GM18508 (cell line): ENCODE results near the gene GPC5.

Source experiments
- ATAC-seq: cut with Tn5 transposase; IDR thresholded peaks from one replicate; pipeline ENCODE4 v1.9.1; 2021; ENCODE audit warnings: moderate number of reproducible peaks; ENCODE audit not compliant: insufficient read depth, unreplicated experiment

GPC5 gene

DNA sequence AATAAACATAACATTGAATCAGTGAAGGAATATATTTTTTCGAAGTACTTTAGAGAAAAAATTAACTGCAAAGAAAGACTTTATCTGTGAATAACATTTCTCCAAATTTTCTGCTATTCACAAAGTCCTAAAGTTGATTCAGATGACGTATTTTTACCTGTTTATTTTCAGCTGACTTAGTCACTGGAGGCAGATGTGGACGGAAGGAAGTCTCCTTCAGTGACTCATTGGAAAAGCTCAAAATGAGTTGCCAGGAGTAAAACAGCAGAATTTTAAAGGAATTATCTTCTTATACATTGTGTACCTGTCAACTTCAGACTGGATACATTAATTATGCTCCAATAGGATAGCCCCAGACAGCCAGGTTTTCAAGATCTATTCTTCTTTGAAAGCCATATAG is 1148.8 kb downstream of the GPC5 start:
- no peak for ATAC-seq

DNA sequence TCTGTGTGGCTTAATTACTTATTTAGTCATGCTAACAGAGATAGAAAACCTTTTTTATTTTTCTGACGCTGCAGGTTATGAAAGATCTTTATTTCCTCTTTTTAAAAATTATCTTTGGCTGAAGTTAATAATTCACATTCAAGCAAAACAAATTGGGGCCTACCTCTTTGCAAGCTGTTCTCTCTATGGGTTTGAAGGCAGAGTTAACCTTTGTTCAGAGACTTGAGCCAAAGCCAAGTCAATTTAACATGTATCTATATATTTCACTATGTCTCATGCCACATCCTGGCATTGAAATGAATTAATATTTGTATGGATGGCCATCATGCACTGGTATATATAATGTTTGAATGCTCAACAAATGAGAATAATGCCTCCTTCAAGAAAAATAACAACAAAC is 1150.9 kb downstream of the GPC5 start:
- no peak for ATAC-seq

DNA sequence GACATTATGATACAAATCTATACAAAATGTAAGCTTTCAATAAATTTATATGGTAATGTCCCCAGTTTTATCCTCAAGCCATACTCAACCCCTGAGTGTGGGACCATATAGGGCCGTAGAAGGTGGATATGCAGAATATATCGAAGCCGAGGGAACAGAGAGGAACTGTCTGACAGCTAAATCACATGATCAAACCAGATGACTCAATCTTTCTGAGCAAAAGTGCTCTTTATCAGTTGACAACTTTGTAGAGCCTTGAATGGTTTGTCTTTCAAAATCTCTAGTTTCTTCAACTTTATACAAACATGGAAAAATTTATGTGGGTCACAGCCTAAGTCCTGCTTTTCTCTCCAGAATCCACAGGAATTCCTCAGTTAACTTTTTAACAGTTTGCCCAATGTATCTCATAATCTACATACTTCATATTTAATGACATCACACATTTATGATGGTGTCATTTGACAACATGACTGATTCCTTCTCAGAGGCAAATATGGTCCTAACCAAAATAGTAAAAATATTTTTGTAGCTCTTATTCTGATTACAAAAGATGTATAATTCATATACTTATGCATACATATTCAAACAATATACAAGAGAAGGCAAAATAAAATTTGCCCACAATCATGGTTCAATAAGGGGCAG is 1155.2 kb downstream of the GPC5 start:
- ATAC-seq = no peak

DNA sequence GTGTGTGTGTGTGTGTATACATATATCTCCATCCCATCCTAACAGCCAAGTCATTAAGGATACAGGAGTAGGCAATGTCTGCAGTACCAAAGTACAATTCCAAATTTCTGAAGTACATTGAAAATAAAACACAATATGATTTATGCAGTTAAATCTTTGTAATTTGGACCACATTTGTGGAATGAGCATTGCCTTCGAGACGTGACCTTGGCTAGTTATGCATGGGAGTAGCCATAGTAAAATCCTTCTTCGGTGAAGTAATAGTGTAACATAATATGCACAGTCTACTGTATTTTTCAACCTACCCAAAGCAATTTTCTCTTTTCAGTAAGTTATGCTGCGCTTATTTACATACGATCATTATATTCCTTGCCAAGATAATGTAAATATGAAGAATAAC is 1162.5 kb downstream of the GPC5 start:
- no peak for ATAC-seq

DNA sequence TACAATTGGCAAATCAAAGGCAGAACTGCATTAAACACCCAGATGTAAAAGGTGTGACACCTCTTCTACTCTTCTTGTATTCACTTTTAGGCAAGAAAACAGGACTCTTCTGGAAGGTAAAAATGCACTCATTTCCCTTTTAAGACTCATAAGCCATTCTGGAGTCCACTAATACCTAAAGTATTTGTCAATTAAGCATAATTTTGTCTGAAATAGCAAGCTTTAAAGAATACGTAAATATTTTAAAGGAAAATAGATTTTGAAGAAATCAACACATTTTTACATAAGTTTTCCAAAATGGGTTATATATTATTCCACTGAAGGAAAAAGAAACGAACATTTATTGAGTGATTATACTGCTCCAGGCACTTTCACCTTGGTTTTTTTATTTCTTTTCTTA is 1166.5 kb downstream of the GPC5 start:
- no peak for ATAC-seq

DNA sequence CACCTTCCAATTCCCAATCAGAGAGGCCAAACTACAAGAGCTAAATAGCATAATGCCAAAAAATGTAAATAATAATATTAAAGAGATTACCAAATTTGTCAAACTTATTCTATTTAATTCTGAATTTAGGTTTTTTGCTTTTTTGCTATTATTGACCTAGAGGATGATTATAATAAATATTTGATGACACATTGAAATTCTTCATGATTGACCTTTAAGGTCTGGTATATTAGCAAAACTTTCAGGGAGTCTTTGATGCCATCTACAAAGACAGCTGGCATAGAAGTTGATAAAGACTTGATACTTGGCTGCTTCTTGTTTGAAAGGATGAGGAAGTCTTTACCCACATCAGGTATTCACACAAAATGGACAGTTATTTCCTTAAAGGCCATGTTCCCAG is 1168.3 kb downstream of the GPC5 start:
- ATAC-seq = no peak

DNA sequence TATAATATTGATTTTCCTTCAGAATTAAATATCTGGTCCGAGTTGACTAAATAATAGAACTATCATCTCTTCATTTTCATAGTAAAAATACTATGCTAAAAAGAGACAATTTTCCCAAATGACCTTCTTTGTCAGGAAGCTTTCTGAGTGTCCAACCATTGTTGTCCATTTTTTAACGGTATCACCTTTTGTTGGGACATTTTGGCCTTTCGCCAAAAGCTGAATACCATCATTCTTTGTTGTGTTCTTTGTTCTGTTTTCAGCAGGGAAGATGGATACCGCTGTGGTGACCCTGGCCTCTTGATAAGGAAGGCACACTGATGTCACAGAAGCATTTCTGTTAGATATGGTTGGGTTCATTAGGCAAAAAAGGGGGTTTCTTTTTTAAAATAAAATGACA is 1173.8 kb downstream of the GPC5 start:
- ATAC-seq = no peak

DNA sequence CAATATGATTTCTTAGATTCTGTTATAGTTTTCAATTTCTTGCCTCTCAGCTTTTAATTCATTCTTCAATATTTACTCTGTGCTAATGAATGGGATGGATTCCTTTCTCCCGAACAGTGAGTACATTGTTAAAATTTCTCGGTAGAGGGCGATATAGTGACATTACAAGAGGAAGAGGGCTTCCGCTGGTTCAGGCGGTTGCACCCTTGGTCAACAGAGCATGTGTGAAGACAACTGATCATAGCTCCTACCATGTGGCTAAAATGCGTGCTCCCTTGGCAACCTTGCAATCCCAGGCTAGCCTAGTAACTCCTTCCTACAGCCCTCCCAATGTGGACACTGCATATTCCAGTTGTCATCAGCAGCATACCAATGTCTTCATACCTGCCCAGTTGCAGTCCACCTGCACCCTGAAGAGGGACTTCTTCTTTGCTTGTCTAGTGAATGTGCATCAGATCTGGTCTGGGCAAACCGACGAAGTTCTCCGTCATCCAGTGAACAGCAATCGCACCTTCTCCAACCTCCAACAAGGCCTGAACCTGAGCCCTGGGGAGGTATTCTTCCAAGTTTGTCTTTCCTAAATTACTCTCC is 1175.1 kb downstream of the GPC5 start:
- ATAC-seq = no peak

DNA sequence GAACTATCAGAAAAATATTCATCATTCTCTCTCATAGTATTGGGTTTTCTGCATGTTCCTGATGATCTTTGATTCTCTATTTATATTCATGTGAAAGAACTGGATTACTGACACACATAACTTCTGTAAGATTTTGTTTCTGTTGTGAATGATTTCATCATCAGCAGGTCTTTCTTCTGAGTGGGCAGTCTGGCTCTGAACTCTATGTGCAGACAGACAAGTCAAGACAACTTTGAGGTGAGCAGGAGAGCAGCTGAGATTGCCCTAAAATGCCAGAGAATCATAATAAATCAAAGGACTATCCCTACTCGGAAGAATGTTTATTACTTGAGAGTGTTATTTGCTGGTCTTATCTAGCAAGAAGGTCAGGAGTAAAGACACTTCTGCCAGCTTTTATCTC is 1176.1 kb downstream of the GPC5 start:
- ATAC-seq = no peak

DNA sequence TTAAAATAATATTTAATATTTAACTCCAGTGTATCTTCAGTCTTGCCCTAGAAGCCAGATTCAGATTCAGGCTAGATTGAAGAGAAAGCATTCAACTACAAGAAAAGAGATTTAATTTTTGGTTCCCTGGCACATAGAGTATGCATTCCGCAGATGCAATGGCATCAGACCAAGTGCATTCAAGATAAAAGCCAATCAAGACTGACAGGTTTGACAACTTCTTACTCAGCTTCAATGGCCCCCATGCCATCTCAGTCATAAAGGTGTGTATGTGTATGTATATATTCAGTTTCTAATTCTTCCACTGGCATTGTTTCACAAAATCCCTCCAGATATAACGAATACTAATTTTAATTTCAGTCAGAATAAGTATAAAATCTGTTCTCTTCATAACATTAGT is 1177.4 kb downstream of the GPC5 start:
- no peak for ATAC-seq

DNA sequence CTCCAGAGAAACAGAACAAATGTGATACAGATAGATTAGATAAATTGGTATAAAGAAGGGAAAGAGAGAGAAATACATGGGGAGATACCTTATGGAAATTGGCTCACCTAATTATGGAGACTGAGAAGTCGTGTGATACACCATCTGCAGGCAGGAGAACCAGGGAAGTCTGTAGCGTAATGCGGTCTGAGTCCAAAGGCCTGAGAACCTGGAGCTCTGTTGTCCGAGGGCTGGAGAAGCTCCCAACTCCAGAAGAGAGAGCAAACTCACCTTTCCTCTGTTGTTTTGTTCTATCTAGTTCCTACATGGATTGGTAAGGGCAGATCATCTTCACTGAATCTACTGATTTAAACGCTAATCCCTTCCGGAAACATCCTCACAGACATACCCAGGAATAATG is 1179.9 kb downstream of the GPC5 start:
- no peak for ATAC-seq

DNA sequence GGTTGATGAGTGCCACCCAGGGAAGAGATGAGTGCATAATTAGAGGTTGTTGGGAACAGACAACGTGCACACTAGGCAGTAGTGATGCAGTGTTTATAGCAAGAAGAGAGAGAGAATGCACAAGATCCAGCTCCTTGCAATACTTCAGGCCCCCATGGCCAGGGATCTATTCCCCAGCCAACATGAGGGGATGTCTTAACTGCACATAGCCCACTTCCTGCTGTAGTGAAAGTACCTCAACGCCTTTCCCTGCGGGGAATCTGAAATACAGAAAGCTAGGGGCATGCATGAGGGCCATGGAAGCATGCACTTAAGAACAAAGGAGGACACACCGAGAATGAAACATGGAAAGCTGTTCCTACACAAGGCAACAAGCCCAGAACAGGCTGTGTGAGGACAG is 1191.5 kb downstream of the GPC5 start:
- ATAC-seq = no peak

DNA sequence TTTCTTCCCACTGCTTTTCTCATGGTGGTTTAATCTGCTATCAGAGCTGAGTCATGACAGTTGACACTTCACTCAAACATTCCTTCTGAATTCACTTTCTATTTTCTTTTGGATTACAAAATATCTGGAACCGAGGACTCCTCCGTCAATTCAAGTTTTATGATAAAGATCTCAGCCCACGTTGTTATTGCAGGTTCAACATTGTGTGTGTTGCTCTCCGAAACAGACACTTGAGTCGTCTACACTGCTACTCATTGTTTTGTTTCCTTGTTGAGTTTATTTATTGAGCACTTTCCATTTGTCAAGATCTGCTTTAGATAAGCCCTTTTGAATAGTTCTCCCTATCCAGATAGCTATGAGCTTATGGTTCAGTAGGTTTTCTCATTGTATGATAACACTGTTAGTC is 1192.1 kb downstream of the GPC5 start:
- no peak for ATAC-seq

DNA sequence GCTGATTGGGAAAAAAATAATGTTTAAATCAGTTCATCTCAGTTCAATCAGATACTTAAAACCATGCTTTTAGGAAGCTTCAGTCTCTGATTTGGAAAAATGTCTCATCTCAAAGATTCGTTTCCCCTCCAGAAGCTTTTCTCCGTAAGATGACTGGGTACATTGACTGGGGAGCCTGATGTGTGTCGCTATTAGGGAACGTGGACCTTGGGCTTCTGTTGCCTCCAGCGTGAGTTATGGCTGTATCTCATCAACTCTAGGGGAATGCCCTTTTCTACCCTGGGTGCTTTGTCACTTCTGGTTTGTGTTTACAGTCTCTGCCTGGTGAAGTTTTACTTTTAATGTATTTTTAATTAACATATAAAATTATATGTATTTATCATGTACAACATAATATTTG is 1192.7 kb downstream of the GPC5 start:
- ATAC-seq = no peak

DNA sequence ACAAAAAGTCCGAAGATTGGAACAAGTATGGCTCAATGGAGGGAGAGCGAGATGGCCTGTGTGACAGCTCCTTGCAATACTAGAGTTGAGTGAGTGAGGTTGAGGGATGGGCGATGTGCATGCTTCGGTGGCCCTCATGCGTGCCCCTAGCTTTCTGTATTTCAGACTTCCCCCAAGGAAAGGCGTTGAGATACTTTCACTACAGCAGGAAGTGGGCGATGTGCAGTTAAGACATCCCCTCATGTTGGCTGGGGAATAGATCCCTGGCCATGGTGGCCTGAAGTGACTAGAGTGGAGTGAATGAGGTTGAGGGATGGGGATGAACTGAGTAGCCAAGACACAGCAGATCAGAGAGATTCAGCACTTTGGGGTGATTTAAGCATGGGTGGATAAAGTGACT is 1194.3 kb downstream of the GPC5 start:
- ATAC-seq = no peak

DNA sequence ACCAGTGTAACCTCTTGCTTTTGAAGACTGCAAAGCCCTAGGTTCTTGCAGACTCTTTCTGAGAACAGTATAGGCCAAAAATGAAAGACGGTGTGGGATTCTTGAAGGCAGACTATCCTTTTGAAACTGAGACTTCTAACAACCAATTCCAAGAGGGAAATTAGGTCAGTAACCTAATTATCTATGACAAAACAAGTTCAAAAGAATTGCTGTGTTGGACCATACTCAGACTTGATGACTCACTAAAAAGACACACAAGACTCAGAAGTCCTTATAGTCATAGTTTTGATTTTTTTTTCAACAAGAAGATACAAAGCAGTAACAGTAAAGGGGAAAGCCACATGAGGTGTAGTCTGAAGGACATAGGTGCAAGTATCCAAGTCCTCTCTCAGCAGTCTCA is 1204.1 kb downstream of the GPC5 start:
- no peak for ATAC-seq

DNA sequence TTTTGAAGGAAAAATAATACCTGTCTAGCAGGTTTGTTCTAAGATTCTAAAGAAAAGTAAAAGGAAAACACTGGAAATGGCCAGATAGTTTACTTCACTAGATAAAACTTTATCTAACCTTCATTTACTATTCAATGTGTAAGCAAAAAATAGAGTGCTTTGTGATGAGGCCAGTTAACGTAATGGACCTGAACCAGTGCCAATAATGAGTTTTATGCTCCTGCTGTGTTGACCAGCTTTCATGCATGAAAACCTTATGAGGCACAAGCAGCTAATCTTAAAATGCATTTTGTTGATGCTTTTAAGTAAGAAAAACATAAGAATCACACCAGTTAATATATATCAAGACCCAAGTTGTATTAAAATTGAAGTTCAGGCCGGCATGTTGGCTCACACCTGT is 1211.0 kb downstream of the GPC5 start:
- ATAC-seq = no peak

DNA sequence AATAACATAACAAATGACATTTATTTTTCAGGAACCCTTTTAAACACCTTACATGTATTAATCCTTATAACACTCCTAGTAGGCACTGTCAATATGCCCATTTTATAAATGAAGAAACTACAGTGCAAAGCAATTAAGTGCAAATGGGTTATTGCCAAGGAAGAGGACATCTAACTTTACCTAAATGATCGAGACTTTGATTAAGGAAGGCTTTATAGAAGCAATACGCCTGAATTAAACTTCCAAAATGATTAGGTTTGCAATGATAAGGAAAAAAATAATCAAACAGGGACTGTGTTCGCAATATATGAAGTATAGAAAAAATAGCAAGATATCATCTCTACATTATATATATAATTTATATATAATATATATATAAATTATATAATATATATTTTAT is 1214.5 kb downstream of the GPC5 start:
- ATAC-seq = no peak

DNA sequence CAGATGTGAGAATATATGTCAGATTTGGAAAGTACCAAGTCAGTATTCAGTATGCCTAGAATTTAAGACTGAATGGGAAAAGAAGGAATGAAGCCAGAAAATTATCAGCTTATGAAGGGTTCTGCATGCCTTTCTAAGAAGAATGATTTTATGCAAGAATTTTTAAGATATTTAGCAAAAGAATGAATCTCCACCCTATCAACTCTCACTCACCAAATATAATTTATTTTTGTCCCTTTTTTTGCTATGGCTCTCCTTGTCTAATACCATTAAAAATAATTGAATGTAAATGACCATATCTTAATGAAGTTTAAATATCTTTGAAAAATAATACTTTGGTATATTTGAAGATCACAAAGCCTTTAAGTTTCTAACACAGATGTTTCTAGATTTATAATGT is 1215.5 kb downstream of the GPC5 start:
- no peak for ATAC-seq

DNA sequence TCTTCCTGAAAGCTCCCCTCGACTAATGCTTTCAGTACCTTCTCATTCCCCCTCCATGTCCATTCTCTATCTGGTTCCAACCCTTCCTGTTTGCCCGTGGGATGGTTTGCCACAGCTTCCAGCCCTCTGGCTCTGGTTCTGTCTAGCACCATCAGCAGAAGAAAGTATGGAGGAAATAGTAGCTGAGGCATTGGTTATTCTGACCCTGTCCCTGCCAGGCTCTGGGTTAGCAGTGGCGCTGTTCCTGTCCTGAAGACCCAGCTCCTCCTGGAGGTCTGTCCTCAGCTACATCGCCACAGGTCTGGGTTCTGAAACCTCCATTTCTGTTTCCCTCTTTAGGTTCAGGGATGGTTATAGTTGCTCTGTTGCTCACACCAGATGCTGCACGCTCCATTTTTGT is 1223.6 kb downstream of the GPC5 start:
- no peak for ATAC-seq

DNA sequence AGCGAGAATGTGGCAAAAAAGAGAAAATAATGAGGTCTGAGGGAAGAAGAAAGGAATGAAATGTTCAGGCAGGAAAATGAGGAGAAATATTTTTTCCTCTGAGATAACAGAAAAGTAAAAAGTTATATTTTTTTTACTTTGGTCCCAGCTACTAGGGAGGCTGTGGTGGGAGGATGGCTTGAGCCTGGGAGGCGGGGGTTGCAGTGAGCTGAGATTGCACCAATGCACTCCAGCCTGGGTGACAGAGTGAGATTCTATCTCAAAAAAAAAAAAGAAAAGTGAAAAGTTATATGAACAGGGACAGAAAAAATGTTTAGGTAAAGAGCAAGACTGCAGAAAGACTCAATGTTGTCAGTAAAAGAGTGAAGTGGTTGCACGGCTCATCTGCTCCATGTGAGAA is 1224.5 kb downstream of the GPC5 start:
- no peak for ATAC-seq

DNA sequence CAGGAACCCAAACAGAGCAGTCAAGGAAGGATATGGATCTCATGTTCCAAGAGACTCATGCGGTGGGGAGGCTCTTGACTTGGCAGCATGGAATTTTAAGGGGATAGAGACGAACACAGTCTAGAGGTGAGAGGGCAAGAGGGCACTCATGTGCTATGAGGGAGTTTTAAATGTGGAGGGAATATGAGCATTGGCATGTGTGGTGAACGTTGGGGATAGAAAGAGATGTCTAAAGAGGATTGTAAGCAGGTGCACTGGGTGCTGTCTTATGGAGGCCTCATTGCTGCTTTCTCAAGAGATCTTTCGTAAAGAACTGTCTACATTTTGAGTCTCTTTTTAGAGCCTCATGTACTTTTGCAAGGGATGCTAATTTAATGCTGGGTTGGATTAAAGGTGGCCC is 1227.9 kb downstream of the GPC5 start:
- no peak for ATAC-seq

DNA sequence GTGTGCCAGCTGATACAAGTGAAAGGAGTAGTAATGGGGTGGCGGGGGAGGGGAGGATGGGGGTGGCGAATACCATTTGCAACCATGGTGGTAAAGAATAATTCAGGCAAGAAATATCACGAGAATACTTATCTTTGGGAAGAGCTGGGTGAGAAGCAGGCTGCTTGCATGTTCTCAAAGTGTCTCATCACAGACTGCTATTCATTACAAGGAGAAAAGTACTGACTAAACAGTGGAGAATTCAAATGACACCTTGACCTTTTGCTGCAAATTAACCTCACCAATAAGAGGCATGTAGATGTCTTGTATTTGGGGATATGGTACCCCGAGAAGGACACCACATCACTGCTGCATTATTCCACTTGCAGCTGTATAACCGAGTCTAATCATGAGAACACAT is 1242.5 kb downstream of the GPC5 start:
- no peak for ATAC-seq
